GM21423 (cell line): Measurements from ENCODE around the gene DET1.
A peak's percentile ranks its signal among the peaks of the same experiment; 100 is the strongest.
"Not testable (repeated sequence)": the region's sequence is repeated elsewhere in the genome, so short reads cannot be mapped to it uniquely, and the experiment has no call there.

Experiments
- ATAC-seq: cut with Tn5 transposase; IDR thresholded peaks from one replicate; pipeline ENCODE4 v1.9.1; 2021; ENCODE audit warnings: mild to moderate bottlenecking, moderate library complexity; ENCODE audit not compliant: unreplicated experiment

DET1 gene

DNA sequence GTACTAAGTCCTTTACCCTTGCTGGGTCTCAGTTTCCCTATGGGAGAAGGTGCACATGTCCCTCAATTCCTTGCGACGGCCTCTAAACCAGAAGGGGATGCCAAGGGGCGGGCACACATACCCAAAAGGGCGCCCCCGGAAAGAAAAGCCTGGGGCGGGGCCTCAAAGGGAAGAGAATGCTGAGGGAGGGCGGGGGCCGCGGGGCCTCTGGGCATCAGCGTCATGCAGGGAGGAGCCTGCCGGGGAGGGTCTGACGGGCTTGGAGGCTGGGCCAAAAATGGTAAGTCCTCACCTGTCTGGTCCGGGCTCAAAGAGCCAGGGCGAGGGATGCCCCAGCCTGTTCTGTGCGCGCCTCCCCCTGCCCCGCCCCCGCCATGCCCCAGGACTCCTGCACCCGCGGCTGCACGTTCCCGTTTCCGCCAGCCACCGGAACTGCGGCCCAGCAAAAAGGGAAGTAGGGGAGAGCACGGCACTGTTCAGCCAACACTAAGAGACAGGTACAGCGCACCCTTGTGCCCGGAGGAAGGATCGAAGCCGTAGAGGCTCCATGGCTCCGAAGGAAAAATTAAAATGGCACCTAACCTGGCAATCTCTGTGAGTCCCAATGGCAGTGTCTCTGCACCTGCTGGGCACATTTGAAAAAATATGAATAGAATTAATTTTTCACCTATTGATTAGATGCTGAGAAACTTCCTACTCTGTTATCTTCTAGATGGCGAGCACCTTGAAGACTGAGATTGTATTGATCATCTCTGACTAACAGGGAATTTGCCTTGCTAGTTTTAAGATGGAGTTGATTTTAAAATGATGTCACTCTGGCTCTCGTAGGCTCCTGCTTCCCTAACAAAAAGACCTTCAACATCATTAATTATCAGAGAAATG, at the start of gene DET1:
DET1 (minus strand) TSS at position 434 of the 882 bp plus-strand sequence. CDS start 14,976 bp downstream, outside the sequence.
- peak; percentile 97 for ATAC-seq

- no peak for ATAC-seq
Observed at GRCh38 chr15:88591384-88591783, 44.9 kb upstream of the DET1 start.

DNA sequence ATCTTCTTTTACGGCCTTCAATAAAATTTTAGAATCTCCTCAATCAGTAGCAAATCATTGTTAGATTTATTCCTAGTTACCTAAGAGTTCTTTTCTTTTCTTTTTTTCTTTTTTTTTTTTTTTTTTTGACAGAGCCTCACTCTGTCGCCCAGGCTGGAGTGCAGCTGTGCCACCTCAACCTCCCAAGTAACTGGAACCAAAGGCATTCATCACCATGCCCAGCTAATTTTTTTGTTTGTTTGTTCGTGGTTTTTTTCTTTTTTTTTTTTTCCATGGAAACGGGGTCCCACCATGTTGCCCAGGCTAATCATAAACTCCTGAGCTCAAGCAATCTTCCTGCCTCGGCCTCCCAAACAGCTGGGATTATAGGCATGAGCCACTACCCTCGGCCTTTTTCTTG, 44.3 kb upstream of the DET1 start:
- ATAC-seq, result no peak

- no peak for ATAC-seq
Observed at GRCh38 chr15:88586401-88587162, 40.1 kb upstream of the DET1 start.

GRCh38 chr15:88580532-88580931, 34.1 kb upstream of the DET1 start:
- ATAC-seq, result no peak

GRCh38 chr15:88579322-88579721, 32.8 kb upstream of the DET1 start:
- ATAC-seq, result no peak

GRCh38 chr15:88574655-88575054, 28.2 kb upstream of the DET1 start:
- ATAC-seq, result no peak

GRCh38 chr15:88574077-88574476, 27.6 kb upstream of the DET1 start:
- no peak for ATAC-seq

GRCh38 chr15:88571852-88572259, 25.4 kb upstream of the DET1 start:
- no peak for ATAC-seq

- no peak for ATAC-seq
Observed at GRCh38 chr15:88571153-88571851, 24.8 kb upstream of the DET1 start.

DNA sequence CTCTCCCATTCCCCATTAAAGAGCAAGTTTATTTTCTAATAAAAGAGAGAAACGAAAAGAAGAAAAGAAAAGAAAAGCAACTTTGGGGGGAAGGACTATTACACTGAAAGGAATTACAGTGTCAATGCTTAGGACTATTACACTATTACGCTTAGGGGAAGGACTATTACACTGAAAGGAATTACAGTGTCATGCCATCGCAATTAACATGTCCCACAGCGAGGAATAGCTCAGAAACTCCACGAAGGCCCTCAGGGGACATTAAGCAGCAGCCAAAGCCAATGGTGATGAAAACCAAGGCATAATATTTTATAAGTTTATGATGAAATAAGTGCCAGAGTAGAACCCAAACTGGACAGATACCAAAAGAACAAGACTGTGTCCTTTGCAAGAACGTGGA, 22.1 kb upstream of the DET1 start:
- no peak for ATAC-seq

DNA sequence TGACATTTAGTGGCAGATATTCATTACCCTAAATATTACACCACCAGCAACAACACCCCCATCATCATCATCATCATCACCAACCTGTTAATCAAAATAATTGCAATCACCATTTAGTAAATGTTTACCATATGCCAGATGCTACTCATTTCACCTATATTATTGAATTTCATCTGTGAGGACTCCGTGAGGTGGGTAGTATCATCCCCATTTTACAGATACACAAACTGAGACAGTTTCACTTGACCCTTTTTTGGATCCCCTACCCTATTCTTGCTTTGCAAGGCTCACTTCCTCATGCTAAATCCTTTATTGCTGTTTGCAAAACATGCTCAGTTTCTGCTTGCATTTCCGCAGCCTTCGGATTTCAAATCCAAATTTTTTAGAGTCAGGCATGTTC, 18.3 kb upstream of the DET1 start:
- no peak for ATAC-seq

- no peak for ATAC-seq
Observed at GRCh38 chr15:88563638-88564037, 17.2 kb upstream of the DET1 start.

- not testable (repeated sequence) for ATAC-seq
Observed at GRCh38 chr15:88559565-88559964, 13.1 kb upstream of the DET1 start.

- ATAC-seq, result not testable (repeated sequence)
Observed at GRCh38 chr15:88558026-88558425, 11.5 kb upstream of the DET1 start.

DNA sequence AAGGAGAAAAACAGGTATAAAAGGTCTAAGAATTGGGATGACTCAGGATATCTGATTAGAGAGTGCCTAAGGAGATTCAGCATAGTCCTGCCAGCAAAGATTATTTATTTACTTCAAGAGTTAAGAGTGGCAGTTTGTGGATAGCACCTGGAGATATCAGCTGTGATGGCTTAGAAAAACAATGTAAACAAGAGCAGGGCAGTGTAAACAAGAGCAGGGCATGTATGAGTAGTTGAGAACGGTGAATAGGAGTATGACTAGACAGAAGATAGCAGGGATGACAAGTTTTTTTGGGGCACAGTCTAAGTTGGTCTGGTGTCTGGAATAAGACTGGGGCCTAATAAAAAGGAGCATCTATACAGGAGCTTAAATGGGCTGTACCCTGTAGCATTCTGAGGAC, 1.5 kb upstream of the DET1 start:
- not testable (repeated sequence) for ATAC-seq

- ATAC-seq, result not testable (repeated sequence)
Observed at GRCh38 chr15:88545578-88546247, 768 bp downstream of the DET1 start.

DNA sequence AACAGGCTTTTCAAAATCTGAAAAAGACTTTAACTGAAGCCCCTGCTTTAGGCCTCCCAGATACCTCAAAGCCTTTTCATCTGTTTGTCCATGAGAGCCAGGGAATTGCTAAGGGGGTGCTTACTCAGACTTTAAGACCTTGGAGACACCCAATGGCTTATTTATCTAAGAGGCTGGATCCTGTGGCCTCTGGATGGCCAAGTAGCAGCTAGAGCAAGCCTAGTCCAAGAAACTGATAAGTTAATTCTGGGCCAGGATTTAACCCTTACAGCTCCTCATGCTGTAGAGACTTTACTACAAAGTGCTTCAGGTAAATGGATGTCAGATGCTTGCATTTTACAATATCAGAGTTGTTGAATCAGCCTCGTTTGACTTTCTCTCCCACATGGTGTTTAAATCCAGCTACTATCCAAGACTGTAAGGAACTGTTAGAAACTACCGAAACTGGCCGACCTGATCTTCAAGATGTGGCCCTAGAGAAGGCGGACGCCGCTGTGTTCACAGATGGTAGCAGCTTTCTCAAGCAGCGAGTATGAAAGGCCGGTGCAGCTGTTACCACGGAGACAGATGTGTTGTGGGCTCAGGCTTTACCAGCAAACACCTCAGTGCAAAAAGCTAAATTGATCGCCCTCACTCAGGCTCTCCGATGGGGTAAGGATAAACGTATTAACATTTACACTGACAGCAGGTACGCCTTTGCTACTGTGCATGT, 3.3 kb downstream of the DET1 start:
- no peak for ATAC-seq

DNA sequence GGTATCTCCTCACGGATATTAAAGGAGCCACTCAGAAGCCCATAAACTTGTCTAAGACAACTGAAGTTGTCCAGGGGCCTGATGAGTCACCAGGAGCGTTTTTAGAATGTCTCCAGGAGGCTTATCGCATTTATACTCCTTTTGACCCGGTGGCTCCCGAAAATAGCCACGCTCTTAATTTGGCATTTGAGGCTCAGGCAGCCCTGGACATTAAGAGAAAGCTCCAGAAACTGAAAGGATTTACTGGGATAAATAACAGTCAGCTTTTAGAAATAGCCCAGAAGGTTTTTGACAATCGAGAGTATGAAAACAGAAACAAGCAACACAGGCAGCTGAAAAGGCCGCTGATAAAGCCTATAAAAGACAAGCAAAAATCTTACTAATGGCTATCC, 4.1 kb downstream of the DET1 start:
- no peak for ATAC-seq

DNA sequence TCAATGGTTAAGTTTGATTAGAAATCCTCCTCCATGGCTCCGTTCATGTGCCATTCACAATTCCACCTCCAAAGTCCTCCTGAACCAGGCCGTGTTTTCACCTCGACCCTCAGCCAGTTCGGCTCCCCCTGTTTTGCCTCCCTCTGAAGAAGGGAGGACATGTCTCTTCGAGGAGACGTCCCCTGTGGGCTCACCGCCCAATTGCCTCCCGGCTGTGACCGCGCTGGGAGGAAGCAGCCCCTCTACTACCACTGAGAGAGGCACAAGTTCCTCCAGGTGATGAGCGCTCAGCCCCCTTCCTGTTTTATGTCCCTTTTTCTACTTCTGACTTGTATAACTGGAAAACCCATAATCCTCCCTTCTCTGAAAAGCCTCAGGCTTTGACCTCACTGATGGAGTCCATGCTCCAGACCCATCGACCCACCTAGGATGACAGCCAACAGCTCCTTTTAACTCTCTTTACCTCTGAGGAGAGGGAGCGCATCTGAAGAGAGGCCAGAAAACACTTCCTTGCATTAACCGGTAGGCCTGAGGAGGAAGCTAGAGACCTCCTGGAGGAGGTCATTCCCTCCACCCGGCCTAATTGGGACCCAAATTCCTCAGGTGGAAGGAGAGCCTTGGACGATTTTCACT, 4.7 kb downstream of the DET1 start:
- ATAC-seq, result no peak
